GM20000 (cell line): ENCODE measurements around the gene CDCA3.
"Not testable (repeated sequence)": the region's sequence is repeated elsewhere in the genome, so short reads cannot be mapped to it uniquely, and the experiment has no call there.

ENCODE experiments used
- DNase-seq: peaks from one replicate; pipeline ENCODE4 v3.0.0; 2012; ENCODE audit warnings: low spot score
- CTCF ChIP-seq: IDR thresholded peaks from 2 replicates; pipeline ENCODE4 v1.5.1; 2012; ENCODE audit warnings: mild to moderate bottlenecking, control low read depth; ENCODE audit errors: extremely low read depth, missing control alignments

Gene CDCA3

GRCh38 chr12:6883252-6883651, 32.2 kb upstream of the CDCA3 start:
- no peak for TF ChIP-seq CTCF

GRCh38 chr12:6879824-6880223, 28.7 kb upstream of the CDCA3 start:
- DNase-seq: not testable (repeated sequence)

More at GRCh38 chr12:6883252-6883651, 32.2 kb upstream of the CDCA3 start:
- DNase-seq: no peak

- not testable (repeated sequence) for DNase-seq
Observed at GRCh38 chr12:6874015-6874368, 22.9 kb upstream of the CDCA3 start.

GRCh38 chr12:6873094-6874014, 22.3 kb upstream of the CDCA3 start, which contains the start of gene SPSB2:
SPSB2 (minus strand) TSS chr12:6873303; CDS start chr12:6872901, 402 bp downstream.
- DNase-seq: peak; percentile 98
- no peak for TF ChIP-seq CTCF

GRCh38 chr12:6872073-6873048, 21.3 kb upstream of the CDCA3 start:
- DNase-seq: peak; percentile 89
- TF ChIP-seq CTCF: peak; percentile 100

- DNase-seq: peak; percentile 57
- no peak for TF ChIP-seq CTCF
Observed at GRCh38 chr12:6871052-6871957, 20.2 kb upstream of the CDCA3 start.

- DNase-seq: not testable (repeated sequence)
Observed at GRCh38 chr12:6870304-6870703, 19.2 kb upstream of the CDCA3 start.
